Loucy (cell line): Measurements from ENCODE around the gene ANKRD49.

ENCODE experiments used
- H2AFZ ChIP-seq: fragments of 200-600 bp; sonication (generic); 2 replicates; pipeline ENCODE4 v1.6.0; 2016; ENCODE audit warnings: antibody characterized with exemption, mild to moderate bottlenecking, low read length, moderate library complexity
- H3F3A ChIP-seq: fragments of 200-600 bp; 2 replicates; pipeline ENCODE4 v1.6.0; 2016; ENCODE audit warnings: antibody characterized with exemption, low read depth, mild to moderate bottlenecking
- H3K27me3 ChIP-seq: fragments of 200-600 bp; sonication (generic); 2 replicates; pipeline ENCODE4 v1.6.1; 2014; ENCODE audit warnings: low read length, mild to moderate bottlenecking; ENCODE audit not compliant: insufficient read depth, poor library complexity, severe bottlenecking
- H3K36me3 ChIP-seq: fragments of 200-600 bp; sonication (generic); 2 replicates; pipeline ENCODE4 v1.6.1; 2016; ENCODE audit warnings: low read length; ENCODE audit not compliant: insufficient read depth
- H3K4me1 ChIP-seq: fragments of 200-600 bp; sonication (generic); 2 replicates; pipeline ENCODE4 v1.5.1; 2014; ENCODE audit warnings: low read length, mild to moderate bottlenecking; ENCODE audit not compliant: insufficient read depth, poor library complexity, severe bottlenecking
- H3K4me2 ChIP-seq: fragments of 200-600 bp; sonication (generic); 2 replicates; pipeline ENCODE4 v1.6.0; 2014; ENCODE audit warnings: antibody characterized with exemption, low read length, low read depth, mild to moderate bottlenecking; ENCODE audit not compliant: poor library complexity, severe bottlenecking
- H3K4me3 ChIP-seq: fragments of 200-600 bp; sonication (generic); 2 replicates; pipeline ENCODE4 v1.5.1; 2014; ENCODE audit warnings: low read length, mild to moderate bottlenecking, mixed read lengths; ENCODE audit not compliant: poor library complexity, severe bottlenecking
- H3K79me2 ChIP-seq: fragments of 200-600 bp; sonication (generic); 2 replicates; pipeline ENCODE4 v1.6.1; 2014; ENCODE audit warnings: low read length; ENCODE audit not compliant: insufficient read depth
- H3K9ac ChIP-seq: fragments of 200-600 bp; sonication (generic); 2 replicates; pipeline ENCODE4 v1.6.0; 2014; ENCODE audit warnings: mild to moderate bottlenecking, low read depth, low read length, moderate library complexity; ENCODE audit not compliant: poor library complexity, severe bottlenecking
- H3K9me2 ChIP-seq: fragments of 200-600 bp; sonication (generic); replicated peaks from 2 replicates; pipeline ENCODE4 v1.6.1; 2016; ENCODE audit warnings: low read depth, low read length, mixed read lengths
- H3K9me3 ChIP-seq: fragments of 200-600 bp; sonication (generic); 2 replicates; pipeline ENCODE4 v1.6.1; 2014; ENCODE audit warnings: mild to moderate bottlenecking, antibody characterized with exemption, low read length, low read depth; ENCODE audit not compliant: insufficient read depth
- H4K20me1 ChIP-seq: fragments of 200-600 bp; sonication (generic); 2 replicates; pipeline ENCODE4 v1.6.0; 2014; ENCODE audit warnings: antibody characterized with exemption, low read length, mild to moderate bottlenecking; ENCODE audit not compliant: insufficient read depth, poor library complexity, severe bottlenecking
- CTCF ChIP-seq: fragments of 200-600 bp; sonication (generic); conservative IDR thresholded peaks from 2 replicates; pipeline ENCODE4 v1.5.1; 2014; ENCODE audit warnings: mild to moderate bottlenecking, antibody characterized with exemption, low read length
- EZH2phosphoT487 ChIP-seq: fragments of 200-600 bp; IDR thresholded peaks from 2 replicates; pipeline ENCODE4 v1.6.1; 2018; ENCODE audit warnings: antibody characterized with exemption, mild to moderate bottlenecking, moderate library complexity, borderline replicate concordance

The ANKRD49 gene

DNA sequence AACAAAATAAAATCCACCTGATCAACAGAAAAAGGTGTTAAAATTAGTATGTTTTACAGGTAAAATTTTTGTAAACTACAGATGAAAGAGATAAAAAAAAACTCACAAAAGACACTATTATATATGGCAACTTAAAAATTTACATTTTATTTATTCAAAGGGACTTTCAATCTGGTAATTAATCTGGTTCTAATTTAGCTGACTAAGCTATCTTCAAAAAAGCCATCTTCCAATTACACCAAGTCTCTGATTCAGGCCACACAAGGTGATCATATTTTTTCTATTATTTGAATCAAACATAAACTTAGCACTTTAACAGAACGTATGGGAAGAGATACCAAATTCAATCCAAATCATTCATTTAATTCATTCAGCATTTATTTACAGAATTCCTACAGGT is 7.7 kb upstream of the ANKRD49 start:
- no peaks in the 10 kb centered on the region for H3K9me2 ChIP-seq
- H3K4me3 ChIP-seq = no peak overlapping the region
- no peak overlapping the region for H3K9ac ChIP-seq
- no peak overlapping the region for H2AFZ ChIP-seq
- peaks cover 11% of the 10 kb centered on the region for H3K4me1 ChIP-seq
- H3K36me3 ChIP-seq = peaks cover 44% of the 10 kb centered on the region; the same call in 1 of the 2 replicates
- no peaks in the 10 kb centered on the region for H3K27me3 ChIP-seq
- TF ChIP-seq CTCF (no peak), EZH2phosphoT487 (no peak)
- H3K4me2 ChIP-seq = peak overlapping the region; percentile 11
- H3K79me2 ChIP-seq = peaks cover 43% of the 10 kb centered on the region
- H4K20me1 ChIP-seq = peaks cover 12% of the 10 kb centered on the region
- no peaks in the 10 kb centered on the region for H3K9me3 ChIP-seq
- H3F3A ChIP-seq = no peaks in the 10 kb centered on the region

- peaks cover 19% of the 10 kb centered on the region for H3K36me3 ChIP-seq
Measured at GRCh38 chr11:94494126-94494680, 419 bp downstream of the ANKRD49 start.

DNA sequence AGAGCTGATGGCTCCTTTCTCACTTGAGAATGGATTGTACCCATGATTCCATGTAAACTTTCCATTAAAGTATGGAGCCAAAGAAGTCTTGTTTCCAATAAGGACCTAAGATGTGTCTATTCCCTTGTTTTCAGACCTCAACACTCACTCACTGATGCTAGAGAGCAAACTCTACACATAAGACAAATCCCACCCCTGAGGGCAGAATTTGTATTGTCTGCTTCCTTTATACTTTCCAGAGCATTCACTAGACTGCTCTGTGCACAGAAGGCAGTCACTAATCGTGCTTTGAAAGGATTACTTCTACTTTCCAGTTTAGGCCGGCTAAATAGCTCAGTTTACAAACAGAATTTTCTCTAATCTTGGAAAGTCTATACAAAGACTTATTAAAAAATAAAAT is 6.4 kb downstream of the ANKRD49 start:
- Histone ChIP-seq H3K4me2 (no peak overlapping the region), H3K9ac (no peak overlapping the region), H3K9me2 (no peaks in the 10 kb centered on the region), H3K36me3 (peaks cover 17% of the 10 kb centered on the region), H3K79me2 (peaks cover 8% of the 10 kb centered on the region), H3K4me3 (no peak overlapping the region), H3K4me1 (peaks cover 8% of the 10 kb centered on the region), H2AFZ (no peak overlapping the region), H4K20me1 (peaks cover 2% of the 10 kb centered on the region), H3F3A (no peaks in the 10 kb centered on the region), H3K9me3 (no peaks in the 10 kb centered on the region), H3K27me3 (no peaks in the 10 kb centered on the region)
- no peak for TF ChIP-seq CTCF
- no peak for TF ChIP-seq EZH2phosphoT487

More at GRCh38 chr11:94494126-94494680, 419 bp downstream of the ANKRD49 start:
- peak overlapping the region; percentile 97 for H3K4me2 ChIP-seq
- H3K4me1 ChIP-seq = peaks cover 49% of the 10 kb centered on the region
- H3K79me2 ChIP-seq = peaks cover 63% of the 10 kb centered on the region
- no peaks in the 10 kb centered on the region for H3K9me2 ChIP-seq
- H3F3A ChIP-seq = no peaks in the 10 kb centered on the region
- H3K27me3 ChIP-seq = no peaks in the 10 kb centered on the region
- H3K9ac ChIP-seq = peak overlapping the region; percentile 91
- H3K9me3 ChIP-seq = no peaks in the 10 kb centered on the region
- peak overlapping the region; percentile 88 for H2AFZ ChIP-seq
- H3K4me3 ChIP-seq = peak overlapping the region; percentile 88
- peaks cover 28% of the 10 kb centered on the region for H4K20me1 ChIP-seq
- TF ChIP-seq EZH2phosphoT487 = no peak
- no peak for TF ChIP-seq CTCF
